GM12801 (cell line): Measurements from ENCODE around the gene ERVMER34-1.

Experiments
- CTCF ChIP-seq: IDR thresholded peaks from one replicate; pipeline ENCODE4 v1.5.1; 2011; ENCODE audit warnings: control low read depth; ENCODE audit not compliant: insufficient read length; ENCODE audit errors: extremely low read depth

Gene ERVMER34-1

GRCh38 chr4:52711834-52712250 is 39.4 kb downstream of the ERVMER34-1 start:
- no peak for TF ChIP-seq CTCF

- no peak for TF ChIP-seq CTCF
These were observed 40.0 kb downstream of the ERVMER34-1 start for GRCh38 chr4:52711272-52711671.

- no peak for TF ChIP-seq CTCF
These were observed 42.1 kb downstream of the ERVMER34-1 start for GRCh38 chr4:52709155-52709554.

- TF ChIP-seq CTCF: no peak
These were observed 46.6 kb downstream of the ERVMER34-1 start for GRCh38 chr4:52704661-52705060.

- TF ChIP-seq CTCF: no peak
These were observed 47.1 kb downstream of the ERVMER34-1 start for GRCh38 chr4:52704133-52704532.

GRCh38 chr4:52701207-52701606 is 50.0 kb downstream of the ERVMER34-1 start:
- no peak for TF ChIP-seq CTCF

- no peak for TF ChIP-seq CTCF
These were observed 56.3 kb downstream of the ERVMER34-1 start for GRCh38 chr4:52694936-52695335.

GRCh38 chr4:52693492-52693891 is 57.7 kb downstream of the ERVMER34-1 start:
- no peak for TF ChIP-seq CTCF
